NCI-H2171 treated with DMSO at 0.1 percent for 48 hours (cell line): ENCODE measurements around the gene S100A7.
"Not testable (repeated sequence)": the region's sequence is repeated elsewhere in the genome, so short reads cannot be mapped to it uniquely, and the experiment has no call there.

Experiments
- DNase-seq: peaks from one replicate; lab custom pipeline; 2025; lab: John Stamatoyannopoulos, UW

The S100A7 gene

DNA sequence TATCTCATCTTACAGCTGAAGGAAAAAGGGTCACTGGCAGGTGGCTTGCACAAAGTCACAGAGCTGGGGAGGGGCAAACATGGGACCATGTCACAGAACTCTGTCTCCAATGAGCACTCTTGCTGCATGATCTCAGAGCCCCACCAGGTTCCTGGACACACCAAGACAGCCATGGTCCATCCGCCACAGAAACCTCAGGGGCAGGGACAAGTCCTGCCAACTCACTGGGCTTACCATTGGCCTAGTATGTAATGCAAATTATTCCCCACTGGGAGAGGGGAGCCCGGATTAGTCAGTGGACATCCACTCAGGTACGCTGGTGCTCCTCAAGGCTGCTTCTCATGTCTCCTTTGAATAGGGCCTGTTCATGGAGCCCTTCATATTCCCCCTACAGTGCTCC lies 29.9 kb downstream of the S100A7 start:
- DNase-seq: no peak

GRCh38 chr1:153430166-153430553 lies 30.3 kb downstream of the S100A7 start:
- DNase-seq: no peak

DNA sequence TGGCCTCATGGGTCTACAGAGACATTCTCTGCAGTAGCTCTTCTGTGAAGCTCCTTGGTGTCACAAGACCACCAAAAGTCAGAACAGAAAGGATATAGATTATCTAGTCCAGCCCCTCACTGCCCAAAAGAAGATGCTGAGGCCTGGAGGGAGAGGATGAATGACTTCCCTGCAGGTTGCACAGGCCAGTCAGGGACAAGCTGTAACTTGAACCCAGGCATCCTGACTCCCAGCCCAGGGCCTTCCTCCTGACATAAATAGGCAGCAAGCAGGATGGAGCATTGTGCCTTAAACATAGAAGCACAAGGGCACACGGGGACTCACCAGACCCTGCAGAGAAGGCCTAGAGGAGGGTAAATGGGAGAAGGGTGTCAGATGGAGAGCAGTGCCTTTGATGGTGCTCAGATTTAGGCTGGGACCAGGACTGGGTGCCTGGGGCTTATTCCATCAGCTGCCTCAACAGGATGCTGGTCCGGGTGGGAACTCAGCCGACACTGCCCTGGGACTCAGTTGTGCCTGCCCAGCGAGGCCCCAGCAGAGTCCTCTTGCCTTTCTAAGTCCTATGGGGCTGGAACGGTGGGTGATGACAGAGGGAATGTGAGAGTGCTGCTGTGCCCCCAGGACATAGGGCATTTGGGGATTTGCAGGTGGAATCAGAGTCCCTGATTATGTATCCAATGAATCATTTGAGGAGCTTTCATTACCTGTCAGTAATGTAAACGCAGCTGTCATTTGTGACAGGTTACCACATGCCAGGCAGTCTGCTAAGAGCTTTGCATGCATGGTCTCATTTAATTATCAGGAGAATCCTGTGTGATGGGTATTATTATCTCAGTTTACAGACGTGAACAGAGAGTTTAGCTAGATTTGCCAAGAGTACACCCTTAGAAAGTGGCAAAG lies 30.9 kb downstream of the S100A7 start:
- DNase-seq: peak; percentile 90

DNA sequence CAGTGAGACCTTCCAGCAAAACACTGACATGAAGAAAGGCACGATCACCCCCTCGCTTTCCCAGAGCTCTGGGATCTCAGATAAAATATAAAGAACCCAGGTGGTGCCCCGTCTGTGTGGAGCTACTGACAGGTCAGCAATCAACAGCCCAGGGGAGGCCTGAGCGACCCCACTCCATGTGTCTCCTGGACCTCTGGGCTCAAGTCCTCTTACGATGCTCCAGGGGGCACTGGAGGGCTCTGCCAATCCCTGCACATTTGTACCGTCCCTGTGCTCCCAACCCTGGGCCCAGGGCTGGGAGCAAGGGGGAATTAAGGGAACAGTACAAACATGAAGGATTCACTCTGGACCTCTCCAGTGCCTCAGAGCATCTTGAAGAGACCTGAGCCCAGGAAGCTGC lies 31.7 kb downstream of the S100A7 start:
- DNase-seq: no peak

DNA sequence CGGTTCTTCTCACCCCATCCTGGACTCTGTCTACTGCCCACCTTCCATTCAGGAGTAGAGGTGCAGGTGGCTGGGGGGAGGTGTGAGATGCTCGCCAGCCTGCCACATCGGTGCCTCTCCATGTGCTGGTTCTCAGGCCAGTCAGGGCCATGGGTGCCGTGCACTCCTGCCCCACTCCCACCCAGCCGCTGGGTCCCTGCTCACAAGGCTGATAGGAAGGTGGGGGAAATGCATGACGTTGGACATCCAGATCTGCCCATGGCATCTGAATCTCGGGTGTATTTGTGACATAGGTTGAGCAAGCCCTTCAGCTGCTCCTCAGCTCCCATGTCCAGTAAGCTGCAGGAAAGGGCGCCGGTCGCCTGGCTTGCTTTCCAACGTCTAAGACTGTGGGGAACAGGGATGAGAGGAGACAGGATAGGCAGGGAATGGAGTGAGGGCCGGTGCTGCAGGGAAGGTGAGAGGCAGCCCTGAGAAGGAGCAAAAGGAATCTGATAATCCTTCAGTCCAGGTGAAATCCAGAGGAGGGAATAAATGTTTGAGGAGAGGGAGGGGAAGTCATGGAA lies 32.3 kb downstream of the S100A7 start:
- no peak for DNase-seq

GRCh38 chr1:153426809-153427208 lies 33.6 kb downstream of the S100A7 start:
- DNase-seq: no peak

DNA sequence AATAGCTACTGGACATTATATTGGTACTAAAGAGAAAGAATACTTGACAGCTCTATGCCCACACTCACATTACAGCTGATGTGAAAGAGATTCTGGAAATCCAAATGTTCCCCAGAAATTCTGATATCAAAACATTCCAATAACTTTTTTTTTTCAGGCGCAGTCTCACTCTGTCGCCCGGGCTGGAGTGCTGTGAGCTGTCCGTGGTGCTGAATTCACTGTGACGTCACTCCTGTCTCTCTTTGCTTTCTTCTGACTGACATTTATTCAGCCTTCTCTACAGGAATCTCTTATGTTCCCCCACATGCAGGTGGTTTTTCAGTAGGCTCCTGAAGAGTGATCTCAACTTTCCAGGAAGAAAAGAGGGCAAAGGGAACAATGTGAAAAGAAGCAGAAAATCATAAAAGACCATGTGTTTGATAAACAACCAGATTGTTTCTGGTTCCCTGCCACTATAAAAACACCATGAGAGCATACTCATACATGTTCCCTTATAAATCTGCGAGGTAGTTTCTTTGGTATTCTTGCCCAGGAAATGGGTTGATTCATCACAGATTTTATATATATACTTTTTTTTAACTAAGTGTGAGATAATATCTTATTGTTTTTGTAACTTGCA lies 37.9 kb downstream of the S100A7 start:
- no peak for DNase-seq

DNA sequence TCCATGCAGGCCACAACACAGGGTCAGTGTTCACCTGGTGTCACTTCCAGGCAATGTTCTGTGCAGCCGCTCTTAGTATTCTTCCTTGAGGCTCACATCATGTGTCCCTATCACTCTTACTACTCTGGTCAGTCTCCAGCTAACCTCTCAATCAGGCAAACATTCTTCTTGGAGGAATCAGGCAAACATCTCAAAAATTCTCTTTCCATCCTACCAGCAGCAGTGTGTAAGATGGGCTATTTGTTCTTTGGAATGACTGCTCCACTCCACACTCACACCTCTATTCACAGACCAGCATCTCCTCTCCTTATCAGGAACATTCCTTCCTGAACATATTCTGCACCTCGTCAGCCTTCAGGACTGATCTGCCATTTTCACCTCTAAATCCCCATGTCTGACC lies 40.1 kb downstream of the S100A7 start:
- no peak for DNase-seq

DNA sequence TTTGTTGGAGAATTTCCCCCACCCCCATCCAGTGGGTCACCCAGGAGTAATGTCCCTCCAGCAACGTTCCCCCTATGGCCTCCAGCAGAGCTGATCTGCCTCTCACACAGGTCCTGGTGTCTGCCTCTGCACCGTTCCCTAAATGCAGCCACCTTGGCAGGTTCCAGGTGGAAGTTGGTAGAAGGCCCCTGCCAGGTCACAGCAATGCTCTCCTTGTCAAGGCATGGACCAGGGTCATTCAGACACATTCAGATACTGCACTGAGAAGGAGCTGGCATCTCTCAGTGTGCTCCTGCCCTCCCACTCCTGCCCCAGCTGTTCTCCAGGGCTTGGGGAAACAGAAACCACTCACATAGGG lies 41.0 kb downstream of the S100A7 start:
- DNase-seq: not testable (repeated sequence)

DNA sequence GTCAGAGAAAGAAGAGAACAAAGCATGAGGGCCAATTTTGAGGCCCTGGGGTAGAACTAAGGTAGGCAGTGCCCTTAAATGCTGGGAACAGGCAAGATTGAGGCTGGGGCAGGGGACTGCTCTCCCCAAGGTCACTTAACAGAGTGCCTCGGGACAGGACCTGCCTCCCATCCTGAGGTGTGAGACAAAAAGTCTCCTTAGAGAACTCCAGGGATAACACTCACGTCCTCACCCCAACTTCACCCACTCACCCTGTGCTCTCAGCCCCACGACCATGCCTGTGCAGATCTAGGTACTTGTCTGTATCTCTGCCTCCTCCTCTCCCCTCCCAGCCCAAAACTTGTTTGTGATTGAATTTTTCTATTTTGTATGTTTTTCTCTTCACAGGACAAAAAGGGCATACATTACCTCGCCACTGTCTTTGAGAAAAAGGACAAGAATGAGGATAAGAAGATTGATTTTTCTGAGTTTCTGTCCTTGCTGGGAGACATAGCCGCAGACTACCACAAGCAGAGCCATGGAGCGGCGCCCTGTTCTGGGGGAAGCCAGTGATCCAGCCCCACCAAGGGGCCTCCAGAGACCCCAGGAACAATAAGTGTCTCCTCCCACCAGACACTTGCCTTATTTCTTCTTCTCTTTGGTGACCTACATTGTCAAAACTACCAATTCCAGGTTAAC lies 41.6 kb downstream of the S100A7 start:
- not testable (repeated sequence) for DNase-seq

DNA sequence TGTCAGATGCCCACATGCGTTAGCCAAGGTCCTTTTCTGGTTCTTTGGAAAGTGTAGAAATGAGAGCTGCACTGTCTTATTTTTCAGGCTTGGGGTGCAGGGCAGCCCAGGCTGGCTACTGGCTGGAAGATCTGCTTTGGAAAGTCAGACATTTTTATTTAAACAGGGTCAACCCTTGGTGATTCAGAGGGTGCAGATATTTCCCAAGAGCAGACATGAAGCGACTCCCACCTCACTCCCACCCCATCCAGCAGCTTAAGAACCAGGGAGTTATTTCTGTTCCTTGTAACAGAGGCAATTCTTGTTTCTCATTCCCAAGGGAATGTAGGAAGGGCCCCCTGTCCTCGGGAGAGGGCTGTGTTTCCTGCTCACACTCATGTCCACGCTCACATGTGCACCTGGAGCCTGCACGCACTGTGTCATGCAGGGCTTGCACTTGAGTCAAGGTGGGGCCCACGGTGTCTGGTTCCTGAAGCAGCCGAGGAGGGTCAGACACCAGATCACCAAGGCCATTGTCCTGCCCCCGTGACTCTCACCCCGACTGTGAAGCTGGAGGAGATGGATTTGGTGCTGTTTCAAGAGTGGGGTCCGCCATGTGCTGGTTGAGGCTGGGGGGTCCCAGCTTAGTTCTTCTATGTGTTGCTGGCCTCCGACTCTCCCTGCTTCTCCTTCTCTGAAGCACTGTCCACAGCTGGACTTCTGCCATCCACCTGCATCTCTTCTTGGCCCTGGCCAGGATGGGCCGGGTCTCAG lies 43.1 kb downstream of the S100A7 start:
- DNase-seq: no peak

- DNase-seq: no peak
Measured at GRCh38 chr1:153415850-153416570, 44.4 kb downstream of the S100A7 start, which contains the start of gene S100A7A. S100A7A (plus strand) TSS chr1:153416520; CDS start chr1:153418083, 1,563 bp downstream.

DNA sequence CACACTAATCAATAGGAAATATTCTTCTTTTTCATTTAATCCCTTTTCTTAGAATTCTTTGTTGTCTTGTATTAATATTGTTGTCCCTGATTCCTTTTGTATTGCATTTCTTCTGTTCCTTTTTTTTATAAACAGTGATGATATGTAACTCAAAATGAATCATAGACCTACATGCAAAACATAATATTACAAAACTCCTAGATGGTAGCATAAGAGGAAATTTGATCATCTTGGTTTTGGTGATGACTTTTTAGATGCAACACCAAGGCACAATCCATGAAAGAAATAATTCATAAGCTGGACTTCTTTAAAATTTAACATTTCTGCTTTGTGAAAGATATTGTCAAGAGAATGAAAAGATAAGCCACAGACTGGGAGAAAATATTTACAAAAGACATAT lies 46.5 kb downstream of the S100A7 start:
- not testable (repeated sequence) for DNase-seq
